ENCODE measurements around the gene KIF13A. TPM values are rescaled to one million over a fixed set of nuclear protein-coding genes. Genes with fewer than 3 reads are reported as not detected.

Gene KIF13A
- total and polyA plus RNA-seq, 10 donors = 3.7 to 32.0 (median 19.9) TPM

DNA sequence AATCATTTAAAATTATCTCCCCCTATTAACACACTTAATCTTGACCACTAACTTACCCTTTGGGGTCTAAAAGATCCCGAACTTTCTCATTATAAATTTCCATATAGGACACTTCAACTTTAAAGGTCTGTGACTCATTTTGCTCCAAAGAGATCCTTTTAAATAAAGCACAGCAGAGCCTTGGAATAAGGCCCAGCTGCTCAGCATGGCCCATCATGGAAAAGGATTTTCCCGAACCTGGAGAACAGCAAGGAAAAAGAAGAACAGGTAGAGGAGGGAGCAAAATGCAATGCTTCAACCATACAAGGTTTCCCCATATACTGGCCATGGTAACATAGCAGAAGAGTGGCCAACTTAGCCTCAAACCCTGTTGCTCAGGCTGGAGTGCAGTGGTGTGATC is 132.1 kb downstream of the KIF13A start:
- peaks cover 0 to 34% (median 3%) of the 10 kb centered on the region in 6 donors for H3K36me3 ChIP-seq
- H3K4me1 ChIP-seq = no peaks in the 10 kb centered on the region
- H3K27ac ChIP-seq = no peak overlapping the region
- H3K4me3 ChIP-seq = no peak overlapping the region
- H3K27me3 ChIP-seq (replicated peaks in 1 of 7) = no peaks in the 10 kb centered on the region
- intact Hi-C loops (cut with DNase I; ENCODE audit: low total_unique reads) = no loop called here
- WGBS, 5 donors = 88 to 97% (median 92%) methylated on average over 2 of the region's 2 CpGs
- H3K9me3 ChIP-seq = no peaks in the 10 kb centered on the region
- DNase-seq = no peak
- TF ChIP-seq POLR2A (IDR thresholded peaks at IDR 0.05) (no peak), POLR2AphosphoS5 (IDR thresholded peaks at IDR 0.05) (no peak)
- TF ChIP-seq, protein P1, sequence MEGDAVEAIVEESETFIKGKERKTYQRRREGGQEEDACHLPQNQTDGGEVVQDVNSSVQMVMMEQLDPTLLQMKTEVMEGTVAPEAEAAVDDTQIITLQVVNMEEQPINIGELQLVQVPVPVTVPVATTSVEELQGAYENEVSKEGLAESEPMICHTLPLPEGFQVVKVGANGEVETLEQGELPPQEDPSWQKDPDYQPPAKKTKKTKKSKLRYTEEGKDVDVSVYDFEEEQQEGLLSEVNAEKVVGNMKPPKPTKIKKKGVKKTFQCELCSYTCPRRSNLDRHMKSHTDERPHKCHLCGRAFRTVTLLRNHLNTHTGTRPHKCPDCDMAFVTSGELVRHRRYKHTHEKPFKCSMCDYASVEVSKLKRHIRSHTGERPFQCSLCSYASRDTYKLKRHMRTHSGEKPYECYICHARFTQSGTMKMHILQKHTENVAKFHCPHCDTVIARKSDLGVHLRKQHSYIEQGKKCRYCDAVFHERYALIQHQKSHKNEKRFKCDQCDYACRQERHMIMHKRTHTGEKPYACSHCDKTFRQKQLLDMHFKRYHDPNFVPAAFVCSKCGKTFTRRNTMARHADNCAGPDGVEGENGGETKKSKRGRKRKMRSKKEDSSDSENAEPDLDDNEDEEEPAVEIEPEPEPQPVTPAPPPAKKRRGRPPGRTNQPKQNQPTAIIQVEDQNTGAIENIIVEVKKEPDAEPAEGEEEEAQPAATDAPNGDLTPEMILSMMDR (IDR thresholded peaks at IDR 0.05 in 8 of 11, conservative IDR thresholded peaks at IDR 0.05 in 3 of 11) = no peak

GRCh38 chr6:17853533-17853932 is 133.9 kb downstream of the KIF13A start:
- intact Hi-C loops (cut with DNase I; ENCODE audit: low total_unique reads) = no loop called here
- TF ChIP-seq POLR2A (IDR thresholded peaks at IDR 0.05) (no peak), POLR2AphosphoS5 (IDR thresholded peaks at IDR 0.05) (no peak)
- TF ChIP-seq, protein P1 (IDR thresholded peaks at IDR 0.05 in 8 of 11, conservative IDR thresholded peaks at IDR 0.05 in 3 of 11) = no peak
- no peak for DNase-seq
- Histone ChIP-seq H3K36me3 (peaks cover 0 to 53% (median 10%) of the 10 kb centered on the region in 6 donors), H3K27ac (no peak overlapping the region), H3K4me1 (no peaks in the 10 kb centered on the region), H3K4me3 (no peak overlapping the region), H3K27me3 (replicated peaks in 1 of 7) (no peaks in the 10 kb centered on the region), H3K9me3 (no peaks in the 10 kb centered on the region)
- WGBS, 5 donors = 85 to 96% (median 92%) methylated on average over 2 of the region's 2 CpGs

DNA sequence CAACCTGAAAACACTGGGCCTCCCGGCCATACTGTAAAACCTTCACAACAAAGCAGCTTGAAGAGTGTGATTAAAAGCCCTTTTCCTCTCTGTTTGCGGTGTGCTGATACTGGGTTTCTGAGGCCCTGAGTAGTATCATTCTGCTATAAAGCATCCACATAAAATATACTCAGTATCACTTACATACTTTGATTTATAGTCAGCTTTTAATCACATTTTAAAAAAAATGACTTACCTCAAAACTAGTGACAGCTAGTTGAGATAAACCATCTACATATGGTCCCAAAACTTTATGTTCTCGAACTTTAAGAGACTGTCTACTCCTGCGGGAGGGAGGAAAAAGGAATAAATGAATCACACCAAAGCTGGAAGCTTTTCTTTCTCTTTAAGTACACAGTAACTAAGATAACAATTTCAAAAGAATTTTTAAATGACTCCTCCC is 135.7 kb downstream of the KIF13A start:
- Histone ChIP-seq H3K27me3 (replicated peaks in 1 of 7) (no peaks in the 10 kb centered on the region), H3K27ac (no peak overlapping the region), H3K4me1 (no peaks in the 10 kb centered on the region), H3K36me3 (peaks cover 0 to 64% (median 11%) of the 10 kb centered on the region in 6 donors), H3K9me3 (no peaks in the 10 kb centered on the region), H3K4me3 (no peak overlapping the region)
- no peak for DNase-seq
- 60 to 69% (median 66%) methylated on average over 4 of the region's 4 CpGs for WGBS, 5 donors
- intact Hi-C loops (cut with DNase I; ENCODE audit: low total_unique reads) = no loop called here
- TF ChIP-seq POLR2A (IDR thresholded peaks at IDR 0.05) (no peak), POLR2AphosphoS5 (IDR thresholded peaks at IDR 0.05) (no peak)
- TF ChIP-seq, protein P1 (IDR thresholded peaks at IDR 0.05 in 8 of 11, conservative IDR thresholded peaks at IDR 0.05 in 3 of 11) = no peak

- TF ChIP-seq POLR2A (IDR thresholded peaks at IDR 0.05) (no peak), POLR2AphosphoS5 (IDR thresholded peaks at IDR 0.05) (no peak)
- TF ChIP-seq, protein P1 (IDR thresholded peaks at IDR 0.05 in 8 of 11, conservative IDR thresholded peaks at IDR 0.05 in 3 of 11) = no peak
- Histone ChIP-seq H3K27ac (no peak overlapping the region), H3K4me1 (no peaks in the 10 kb centered on the region), H3K9me3 (no peaks in the 10 kb centered on the region), H3K4me3 (no peak overlapping the region), H3K27me3 (replicated peaks in 1 of 7) (no peaks in the 10 kb centered on the region), H3K36me3 (peaks cover 0 to 67% (median 11%) of the 10 kb centered on the region in 6 donors)
- WGBS, 5 donors = 72 to 90% (median 83%) methylated on average over 3 of the region's 3 CpGs
- DNase-seq = no peak
- intact Hi-C loops (cut with DNase I; ENCODE audit: low total_unique reads) = no loop called here
Observed at GRCh38 chr6:17851001-17851719, 136.3 kb downstream of the KIF13A start.

All from spleen (tissue), 11 donors.